HK-2 (cell line): ENCODE results near the gene TSPAN9.
A peak's percentile ranks its signal among the peaks of the same experiment; 100 is the strongest.

Source experiments
- DNase-seq: peaks from one replicate; pipeline ENCODE4 v3.0.0-alpha.2; 2018; ENCODE audit not compliant: unreplicated experiment

TSPAN9 gene

GRCh38 chr12:3275171-3276041 is 198.2 kb downstream of the TSPAN9 start:
- peak; percentile 77 for DNase-seq

- DNase-seq: no peak
Measured at GRCh38 chr12:3276226-3276625, 199.0 kb downstream of the TSPAN9 start.

- no peak for DNase-seq
Measured at GRCh38 chr12:3277306-3277943, 200.2 kb downstream of the TSPAN9 start.

GRCh38 chr12:3278681-3279414 is 201.7 kb downstream of the TSPAN9 start:
- DNase-seq: no peak

GRCh38 chr12:3279415-3279780 is 202.2 kb downstream of the TSPAN9 start:
- DNase-seq: no peak

- no peak for DNase-seq
Measured at GRCh38 chr12:3279832-3280231, 202.7 kb downstream of the TSPAN9 start.

- no peak for DNase-seq
Measured at GRCh38 chr12:3280967-3281366, 203.8 kb downstream of the TSPAN9 start.

GRCh38 chr12:3281588-3282383 is 204.6 kb downstream of the TSPAN9 start:
- no peak for DNase-seq

- DNase-seq: no peak
Measured at GRCh38 chr12:3282384-3282670, 205.1 kb downstream of the TSPAN9 start.

GRCh38 chr12:3283137-3283680 is 206.0 kb downstream of the TSPAN9 start:
- DNase-seq: no peak

- no peak for DNase-seq
Measured at GRCh38 chr12:3284405-3284804, 207.2 kb downstream of the TSPAN9 start.

GRCh38 chr12:3285570-3285969 is 208.4 kb downstream of the TSPAN9 start:
- no peak for DNase-seq

- DNase-seq: no peak
Measured at GRCh38 chr12:3288690-3289089, 211.5 kb downstream of the TSPAN9 start.

- no peak for DNase-seq
Measured at GRCh38 chr12:3289702-3290101, 212.5 kb downstream of the TSPAN9 start.

GRCh38 chr12:3291939-3292338 is 214.8 kb downstream of the TSPAN9 start:
- DNase-seq: no peak

- no peak for DNase-seq
Measured at GRCh38 chr12:3292677-3293412, 215.7 kb downstream of the TSPAN9 start.

GRCh38 chr12:3293446-3294161 is 216.4 kb downstream of the TSPAN9 start:
- no peak for DNase-seq

- DNase-seq: no peak
Measured at GRCh38 chr12:3294481-3294911, 217.3 kb downstream of the TSPAN9 start.

GRCh38 chr12:3295225-3295624 is 218.0 kb downstream of the TSPAN9 start:
- DNase-seq: no peak

- no peak for DNase-seq
Measured at GRCh38 chr12:3295646-3296408, 218.6 kb downstream of the TSPAN9 start.
